HepG2 (cell line): ENCODE data around the gene PARN. TPM values are rescaled to one million over a fixed set of nuclear protein-coding genes. Genes with fewer than 3 reads are reported as not detected.

ENCODE experiments used
- ATAC-seq: fragments of 200-7000 bp; cut with Tn5 transposase; 3 replicates; pipeline ENCODE4 v1.9.1; 2020; ENCODE audit warnings: mild to moderate bottlenecking, moderate library complexity
- BruUV-seq: library from RNA; stranded (reverse); fragments of 400-500 nt; replicated peaks from 2 replicates; lab custom pipeline; 2021; lab: Mats Ljungman, UMichigan
- CTCF ChIA-PET: fragments of 300-600 bp; formaldehyde crosslinking; extraction: SDS; loops from one replicate; lab custom pipeline; 2021; ENCODE audit warnings: low total read pairs, inconsistent platforms, low intra/inter-chr PET ratio; lab: Yijun Ruan, JAX
- POLR2A ChIA-PET: fragments of 350-600 bp; sonication (Branson Sonifier 250); formaldehyde crosslinking; loops from one replicate; lab custom pipeline; 2020; ENCODE audit warnings: antibody characterized with exemption, inconsistent platforms; lab: Yijun Ruan, JAX
- DNase-seq: peaks from one replicate; pipeline ENCODE4 v3.0.0-alpha.2; 2015; ENCODE audit warnings: low spot score
- FAIRE-seq: peaks from 3 replicates; lab custom pipeline; 2011; peaks lifted over from hg19 to GRCh38; lab: Jason Lieb, UNC
- H2AFZ ChIP-seq: one replicate; pipeline ENCODE4 v1.6.1; 2011; ENCODE audit warnings: low read length, inconsistent platforms
- H3K27ac ChIP-seq: fragments of 300-600 bp; 3 replicates; pipeline ENCODE4 v1.8.0; 2011; ENCODE audit warnings: mixed run types, mild to moderate bottlenecking, mixed read lengths, low read length, inconsistent platforms; ENCODE audit not compliant: insufficient read depth; ENCODE audit errors: extremely low read length
- H3K27me3 ChIP-seq, 2 experiments: fragments of 200-600 bp in 1 of 2; 2 replicates in 1 of 2; 3 replicates in 1 of 2; pipeline versions ENCODE4 v1.6.0 to v1.8.0; 2011; ENCODE audit warnings: low read length in 2 of 2, mild to moderate bottlenecking in 2 of 2, moderate library complexity in 2 of 2, inconsistent platforms in 1 of 2; ENCODE audit not compliant: insufficient read depth in 2 of 2, control insufficient read depth in 1 of 2
- H3K36me3 ChIP-seq, 2 experiments: fragments of 200-600 bp in 1 of 2; replicated peaks in 1 of 2; 2 replicates in 1 of 2; 3 replicates in 1 of 2; pipeline versions ENCODE4 v1.5.1 to v1.8.0; 2011; ENCODE audit warnings: low read length in 2 of 2, inconsistent platforms in 1 of 2; ENCODE audit not compliant: insufficient read depth in 2 of 2, control insufficient read depth in 1 of 2
- H3K4me1 ChIP-seq: 2 replicates; pipeline ENCODE4 v1.5.1; 2012; ENCODE audit warnings: low read length, inconsistent platforms; ENCODE audit not compliant: insufficient read depth
- H3K4me2 ChIP-seq: 2 replicates; pipeline ENCODE4 v1.6.0; 2011; ENCODE audit warnings: low read depth, low read length, inconsistent platforms
- H3K4me3 ChIP-seq, 3 experiments: fragments of 200-600 bp in 1 of 3; sonication (generic), shearing (Covaris generic) in 1 of 3; replicated peaks in 1 of 3; 2 replicates each; pipeline ENCODE4 v1.5.1; 2011 to 2016; ENCODE audit warnings: low read length in 3 of 3, inconsistent platforms in 2 of 3, low read depth in 2 of 3, mild to moderate bottlenecking in 2 of 3, control low read depth in 1 of 3, mixed read lengths in 1 of 3; ENCODE audit not compliant: insufficient read depth in 1 of 3
- H3K79me2 ChIP-seq: one replicate; pipeline ENCODE4 v1.6.1; 2011; ENCODE audit warnings: low read length, inconsistent platforms; ENCODE audit not compliant: insufficient read depth
- H3K9ac ChIP-seq: 2 replicates; pipeline ENCODE4 v1.6.0; 2011; ENCODE audit warnings: mild to moderate bottlenecking, low read depth, low read length, inconsistent platforms; ENCODE audit not compliant: insufficient read depth
- H3K9me3 ChIP-seq: 2 replicates; pipeline ENCODE4 v1.5.1; 2012; ENCODE audit warnings: mild to moderate bottlenecking, low read length
- H4K20me1 ChIP-seq: 2 replicates; pipeline ENCODE4 v1.6.0; 2011; ENCODE audit warnings: inconsistent platforms, mild to moderate bottlenecking, low read length, moderate library complexity; ENCODE audit not compliant: insufficient read depth
- AHR ChIP-seq: IDR thresholded peaks from 2 replicates; pipeline ENCODE4 v1.6.1; 2018; ENCODE audit warnings: missing genetic modification reagents, missing compliant biosample characterization
- ARID4A ChIP-seq: sonication (generic); formaldehyde crosslinking; IDR thresholded peaks from 2 replicates; pipeline ENCODE4 v1.5.0; 2020; ENCODE audit warnings: mild to moderate bottlenecking, missing genetic modification reagents, borderline replicate concordance
- ARID5B ChIP-seq: IDR thresholded peaks from 2 replicates; pipeline ENCODE4 v1.4.0; 2020; ENCODE audit warnings: mild to moderate bottlenecking, missing genetic modification reagents
- ATRX ChIP-seq: sonication (generic); formaldehyde crosslinking; IDR thresholded peaks from 2 replicates; pipeline ENCODE4 v1.4.0; 2020; ENCODE audit warnings: missing genetic modification reagents, borderline replicate concordance
- DNMT3B ChIP-seq: conservative IDR thresholded peaks from 2 replicates; pipeline ENCODE4 v1.6.1; 2016; ENCODE audit warnings: missing biosample characterization, control low read depth
- FOXO1 ChIP-seq: sonication (generic); formaldehyde crosslinking; IDR thresholded peaks from 2 replicates; pipeline ENCODE4 v1.4.0; 2020; ENCODE audit warnings: missing genetic modification reagents
- HOXA7 ChIP-seq: sonication (generic); formaldehyde crosslinking; IDR thresholded peaks from 2 replicates; pipeline ENCODE4 v1.8.1; 2022; ENCODE audit warnings: mild to moderate bottlenecking, missing genetic modification reagents, moderate library complexity
- MYNN ChIP-seq: sonication (generic); formaldehyde crosslinking; IDR thresholded peaks from 2 replicates; pipeline ENCODE4 v1.4.0; 2020; ENCODE audit warnings: mild to moderate bottlenecking, low read depth, missing genetic modification reagents
- PCBP1 ChIP-seq: fragments of 200-400 bp; formaldehyde crosslinking; IDR thresholded peaks from 2 replicates; pipeline ENCODE4 v1.6.1; 2017; ENCODE audit warnings: mild to moderate bottlenecking, low read depth, low read length, borderline replicate concordance
- PLSCR1 ChIP-seq: sonication (generic); formaldehyde crosslinking; IDR thresholded peaks from 2 replicates; pipeline ENCODE4 v1.5.0; 2020; ENCODE audit warnings: missing genetic modification reagents, mild to moderate bottlenecking, borderline replicate concordance
- RARG ChIP-seq: sonication (generic); formaldehyde crosslinking; IDR thresholded peaks from 2 replicates; pipeline ENCODE4 v1.4.0; 2020; ENCODE audit warnings: low read depth, mild to moderate bottlenecking, missing genetic modification reagents
- RFX5 ChIP-seq: IDR thresholded peaks from 2 replicates; pipeline ENCODE4 v1.6.1; 2011; ENCODE audit warnings: low read depth, low read length, improper control_type of control experiment
- SRF ChIP-seq: IDR thresholded peaks from 2 replicates; pipeline ENCODE4 v1.6.1; 2011; ENCODE audit warnings: mild to moderate bottlenecking, low read depth, low read length, moderate library complexity
- ZFP36 ChIP-seq: fragments of 150-350 bp; IDR thresholded peaks from 2 replicates; pipeline ENCODE4 v1.6.1; 2018; ENCODE audit warnings: borderline replicate concordance, low read length, low read depth; ENCODE audit not compliant: partially characterized antibody
- ZFP82 ChIP-seq: sonication (generic); formaldehyde crosslinking; IDR thresholded peaks from 2 replicates; pipeline ENCODE4 v1.5.1; 2020; ENCODE audit warnings: mild to moderate bottlenecking, missing genetic modification reagents, borderline replicate concordance
- ZNF232 ChIP-seq: sonication (generic); formaldehyde crosslinking; IDR thresholded peaks from 2 replicates; pipeline ENCODE4 v1.4.0; 2020; ENCODE audit warnings: missing genetic modification reagents, borderline replicate concordance
- ZNF543 ChIP-seq: sonication (generic); formaldehyde crosslinking; IDR thresholded peaks from 2 replicates; pipeline ENCODE4 v1.4.0; 2020; ENCODE audit warnings: mild to moderate bottlenecking, missing genetic modification reagents
- WGBS: methylation state at CpG from one replicate; pipeline ENCODE4 v1.1.6; 2017; ENCODE audit warnings: low lambda C conversion rate; 5-methylcytosine and 5-hydroxymethylcytosine counted together
- in situ Hi-C: cut with HindIII; loops from 2 replicates; pipeline ENCODE4 v1.10.0; 2017; ENCODE audit warnings: low pct_unique_long_range_greater_than_20kb; ENCODE audit not compliant: extremely low pct_ligation_motif_present
- intact Hi-C: fragments of 100-400 bp; cut with micrococcal nuclease; formaldehyde crosslinking; loops from one replicate; pipeline ENCODE4 v1.10.0; 2022; ENCODE audit not compliant: unreplicated experiment
- polyA plus RNA-seq, 8 experiments: library from polyadenylated mRNA; depleted of rRNA in 3 of 8; stranded (reverse) in 7 of 8; unstranded in 1 of 8; fragments of >200 nt; fragmentation: Illumina TruSeq in 4 of 8; extraction: Trizol in 4 of 8; gene quantifications; 2 replicates each; pipeline versions ENCODE4 v1.2.1 to v1.2.3, GENCODE V29; 2011 to 2016; ENCODE audit warnings: low read depth in 4 of 8, missing spikeins in 1 of 8, mixed read lengths in 1 of 8; ENCODE audit not compliant: insufficient read depth in 1 of 8
- total RNA-seq, 5 experiments: library from RNA; depleted of rRNA; stranded (reverse); fragments of >200 nt; fragmentation: Illumina TruSeq; extraction: Trizol; gene quantifications; 2 replicates each; pipeline ENCODE4 v1.2.3, GENCODE V29; 2016; ENCODE audit warnings: low read depth in 1 of 5

Gene PARN
- total and polyA plus RNA-seq, 2 of the 13 experiments (the other 11 are each of a cell fraction or from before 2014, with no cell fraction given): 13.3 to 47.6 TPM

DNA sequence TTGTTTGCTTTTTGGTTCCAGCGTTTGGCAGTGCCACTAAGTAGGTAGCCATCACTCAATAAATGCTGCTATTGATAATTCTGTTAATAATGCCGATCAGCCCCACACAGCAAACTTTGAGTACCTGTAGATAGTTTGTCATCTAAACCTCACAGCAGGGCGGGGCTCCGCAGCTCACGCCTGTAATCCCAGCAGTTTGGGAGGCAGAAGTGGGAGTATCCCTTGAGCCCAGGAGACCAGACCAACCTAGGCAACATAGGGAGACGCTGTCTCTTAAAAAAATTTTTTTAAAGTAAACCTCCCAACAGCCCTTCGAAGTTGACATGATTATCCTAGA is 4.3 kb upstream of the PARN start:
- intact Hi-C loops (loop anchor here (5.0 kb wide), 1 partner anchor 232 kb away; no protein-coding TSS in a partner anchor), in situ Hi-C loops (no loop called here)
- Histone ChIP-seq H3K4me3 (peak overlapping the region in 2 of 3 experiments; percentile 89 to 95; a peak in 4 of 6 replicates), H3K27me3 (no peaks in the 10 kb centered on the region; a peak in 1 of 5 replicates), H3K4me2 (peak overlapping the region; percentile 83), H3K4me1 (peaks cover 58% of the 10 kb centered on the region), H3K36me3 (peaks cover 2 to 24% of the 10 kb centered on the region in 2 experiments), H4K20me1 (peaks cover 30% of the 10 kb centered on the region), H3K9me3 (no peaks in the 10 kb centered on the region), H3K79me2 (peaks cover 67% of the 10 kb centered on the region), H3K9ac (peak overlapping the region; percentile 93; the same call in 1 of the 2 replicates), H2AFZ (no peak overlapping the region), H3K27ac (no peak overlapping the region)
- CTCF ChIA-PET: no interaction called here
- ATAC-seq (no peak), DNase-seq (no peak), FAIRE-seq (no peak)
- 84% methylated on average over 7 of the region's 7 CpGs for WGBS
- no TSS peak for BruUV-seq
- POLR2A ChIA-PET: interaction anchor here (0.6 to 1.7 kb wide), 13 partner anchors 8 to 1254 kb away, joined by 3 to 8 read pairs (median 4); partner anchors contain the start of genes CEP20 and ERCC4
- TF ChIP-seq ARID4A (CRISPR knock-in tag) (no peak), ZNF232 (CRISPR knock-in tag) (no peak), RARG (CRISPR knock-in tag) (0 out of 2 replicates have a peak, but pooled peaks have one; percentile 17), HOXA7 (no peak), MYNN (CRISPR knock-in tag) (no peak), ZFP36 (no peak), PCBP1 (no peak), DNMT3B (CRISPR knock-in tag) (no peak; the same call in 1 of the 2 replicates), ZFP82 (CRISPR knock-in tag) (no peak), ZNF543 (CRISPR knock-in tag) (0 out of 2 replicates have a peak, but pooled peaks have one; percentile 0), PLSCR1 (no peak), ARID5B (CRISPR knock-in tag) (no peak), AHR (CRISPR knock-in tag) (no peak), ATRX (CRISPR knock-in tag) (no peak), SRF (no peak), FOXO1 (CRISPR knock-in tag) (no peak), RFX5 (no peak)
